GM18526 (cell line): ENCODE data around the gene SYNJ1.

ENCODE experiments used
- POLR2A ChIP-seq: IDR thresholded peaks from 3 replicates; pipeline ENCODE4 v1.6.1; 2011; ENCODE audit not compliant: insufficient read length; ENCODE audit errors: extremely low read depth

The SYNJ1 gene

GRCh38 chr21:32595431-32595830 lies 132.4 kb downstream of the SYNJ1 start:
- TF ChIP-seq POLR2A, result no peak

- no peak for TF ChIP-seq POLR2A
Observed at GRCh38 chr21:32593690-32594089, 134.1 kb downstream of the SYNJ1 start.

GRCh38 chr21:32592929-32593502 lies 134.8 kb downstream of the SYNJ1 start:
- no peak for TF ChIP-seq POLR2A

- TF ChIP-seq POLR2A, result no peak
Observed at GRCh38 chr21:32590130-32590529, 137.7 kb downstream of the SYNJ1 start.

- no peak for TF ChIP-seq POLR2A
Observed at GRCh38 chr21:32587651-32588050, 140.2 kb downstream of the SYNJ1 start.

- no peak for TF ChIP-seq POLR2A
Observed at GRCh38 chr21:32587120-32587519, 140.7 kb downstream of the SYNJ1 start.

DNA sequence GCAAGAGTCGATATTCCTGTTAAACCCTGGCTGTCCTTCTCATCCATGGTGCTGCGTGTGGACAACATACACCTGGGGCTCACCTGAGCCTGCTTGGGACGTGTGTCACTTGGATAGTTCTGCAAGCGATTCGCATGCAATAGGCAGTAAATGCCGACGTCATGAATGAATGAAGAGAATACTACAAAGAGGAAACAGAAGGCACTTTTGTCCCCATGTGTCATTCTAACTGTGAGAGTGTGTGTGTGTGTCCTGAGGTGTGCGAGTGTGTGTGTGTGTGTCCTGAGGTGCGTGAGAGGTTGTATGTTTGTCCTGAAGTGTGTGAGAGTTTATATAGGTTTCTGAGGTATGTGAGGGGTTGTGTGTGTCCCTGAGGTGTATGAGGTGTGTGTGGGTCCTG lies 141.8 kb downstream of the SYNJ1 start:
- TF ChIP-seq POLR2A, result no peak

GRCh38 chr21:32585042-32585710 lies 142.6 kb downstream of the SYNJ1 start, which contains the start of gene TCP10L:
Gene TCP10L (minus strand): TSS chr21:32585523. CDS start chr21:32584304, 1,219 bp downstream.
- no peak for TF ChIP-seq POLR2A

DNA sequence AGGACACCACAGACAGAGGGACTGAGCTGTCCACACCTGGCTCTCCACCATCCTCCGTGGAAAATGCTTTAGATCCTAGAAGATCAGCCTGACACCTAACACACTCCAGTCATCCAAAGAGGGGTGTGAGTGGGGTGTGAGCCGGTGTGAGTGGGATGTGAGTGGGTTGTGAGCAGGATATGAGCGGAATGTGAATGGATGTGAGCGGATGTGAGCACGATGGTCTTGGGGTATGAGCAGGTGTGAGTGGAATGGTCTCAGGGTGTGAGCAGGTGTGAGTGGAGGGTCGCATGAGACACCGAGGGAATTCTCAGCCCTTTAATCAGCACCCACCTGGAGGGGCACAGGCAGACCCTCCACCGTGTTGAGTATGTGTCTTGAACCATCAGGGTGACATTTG lies 143.3 kb downstream of the SYNJ1 start:
- no peak for TF ChIP-seq POLR2A

- TF ChIP-seq POLR2A, result no peak
Observed at GRCh38 chr21:32581732-32582131, 146.1 kb downstream of the SYNJ1 start.

DNA sequence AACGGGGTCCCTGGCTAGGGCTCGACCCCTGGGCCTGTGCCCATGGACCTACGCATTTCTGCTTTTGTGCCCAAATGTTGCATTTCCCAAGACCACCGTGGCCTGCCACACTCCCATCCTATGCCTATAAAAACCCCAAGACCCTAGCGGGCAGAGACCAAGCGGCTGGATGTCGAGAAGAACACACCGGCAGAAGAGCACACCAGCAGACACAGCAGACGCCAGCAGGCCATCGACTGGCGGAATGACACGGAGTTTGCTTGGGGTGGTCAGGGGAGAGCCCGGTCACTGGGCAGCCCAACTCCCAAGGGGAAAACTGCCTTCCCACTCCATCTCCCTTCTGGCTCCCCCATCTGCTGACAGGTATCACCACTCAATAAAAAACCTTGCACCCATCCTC lies 146.9 kb downstream of the SYNJ1 start:
- TF ChIP-seq POLR2A, result no peak
